D721Med (cell line): Measurements from ENCODE around the gene PACRG.

Experiments
- DNase-seq: peaks from one replicate; pipeline ENCODE4 v3.0.0; 2011; ENCODE audit warnings: low spot score; ENCODE audit not compliant: insufficient read length
- FAIRE-seq: peaks from 2 replicates; lab custom pipeline; 2011; peaks lifted over from hg19 to GRCh38; lab: Jason Lieb, UNC
- CTCF ChIP-seq: IDR thresholded peaks from 2 replicates; pipeline ENCODE4 v1.5.1; 2012; ENCODE audit warnings: mild to moderate bottlenecking, control low read depth; ENCODE audit not compliant: insufficient read depth; ENCODE audit errors: missing control alignments

The PACRG gene

DNA sequence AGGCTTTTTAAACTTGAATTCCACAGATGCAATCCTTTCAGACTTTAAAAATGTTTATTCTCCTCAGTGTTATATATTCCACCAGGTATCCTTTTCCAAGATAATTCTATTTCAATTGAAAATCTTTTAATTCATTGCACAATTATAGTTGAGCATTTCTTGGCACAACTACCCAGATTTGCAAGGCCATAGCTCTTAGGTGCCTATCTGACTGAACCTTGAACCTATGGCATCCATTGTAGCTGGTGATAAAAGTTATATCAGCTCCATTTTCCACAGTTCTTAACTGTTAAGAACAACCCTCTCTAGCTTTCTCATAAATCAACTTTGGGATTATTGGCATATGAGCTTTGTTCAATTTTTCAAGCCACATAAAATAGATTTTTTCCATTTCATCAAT is 42.4 kb downstream of the PACRG start:
- no peak for TF ChIP-seq CTCF
- DNase-seq = no peak
- no peak for FAIRE-seq

DNA sequence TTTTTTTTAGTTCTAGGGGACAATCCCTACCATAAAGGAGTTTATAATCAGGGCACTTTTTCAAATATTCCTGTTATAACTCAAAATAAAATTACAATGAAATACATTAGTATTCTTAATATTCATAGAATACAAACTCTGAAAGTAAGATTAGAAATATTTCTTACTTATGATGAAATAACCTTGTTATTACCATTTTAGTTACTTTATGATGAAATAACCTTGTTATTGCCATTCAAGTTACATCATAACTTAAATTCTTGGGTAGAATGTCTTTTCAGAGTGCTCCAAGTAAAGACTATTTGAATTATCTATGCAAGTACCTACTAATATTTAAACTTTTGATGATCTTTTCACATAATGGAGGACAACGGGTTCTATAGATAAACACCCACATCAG is 43.2 kb downstream of the PACRG start:
- FAIRE-seq (no peak), DNase-seq (no peak)
- no peak for TF ChIP-seq CTCF

DNA sequence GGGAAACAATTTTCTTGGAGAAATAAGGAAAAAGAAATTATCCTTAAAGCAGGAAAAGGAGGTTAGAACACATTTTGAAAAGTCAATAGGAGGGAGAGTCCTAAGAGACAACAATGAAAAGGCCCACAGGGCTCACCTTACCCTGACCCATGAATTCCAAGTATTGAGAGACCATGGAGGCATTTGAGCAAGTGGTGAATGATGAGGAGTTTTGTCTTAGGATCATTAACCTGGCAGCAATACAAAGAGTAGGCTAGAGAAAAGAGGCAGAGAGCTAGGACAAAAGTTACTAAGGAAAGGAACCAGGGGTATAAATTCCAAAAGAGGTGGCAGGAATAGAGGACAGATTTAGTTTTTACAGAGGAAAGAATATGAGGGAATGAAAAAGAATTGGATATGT is 44.7 kb downstream of the PACRG start:
- no peak for TF ChIP-seq CTCF
- DNase-seq (no peak), FAIRE-seq (no peak)

DNA sequence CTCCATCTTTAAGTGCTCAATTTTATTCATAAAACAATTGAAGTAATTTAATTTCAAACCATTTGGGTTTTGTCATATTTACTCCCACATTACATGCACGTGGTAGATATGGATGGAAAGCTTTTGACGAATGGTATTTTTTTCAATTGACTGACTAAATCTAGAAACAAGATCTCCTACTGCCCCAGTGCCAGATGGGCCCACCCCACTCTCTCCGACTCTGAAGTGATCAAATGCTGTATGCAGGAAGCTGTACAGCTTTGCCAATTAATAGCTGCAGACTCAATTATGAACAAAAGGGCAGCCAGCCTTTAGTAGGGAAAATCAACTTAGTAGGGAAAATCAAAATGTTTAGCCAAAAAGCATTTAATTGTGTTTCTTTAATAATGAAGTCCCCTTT is 46.2 kb downstream of the PACRG start:
- no peak for FAIRE-seq
- no peak for DNase-seq

GRCh38 chr6:162777091-162777490 is 49.3 kb downstream of the PACRG start:
- FAIRE-seq (no peak), DNase-seq (no peak)
- TF ChIP-seq CTCF = no peak

More for the DNA sequence above, 46.2 kb downstream of the PACRG start:
- TF ChIP-seq CTCF = no peak

GRCh38 chr6:162778603-162779002 is 50.8 kb downstream of the PACRG start:
- no peak for TF ChIP-seq CTCF
- FAIRE-seq (no peak), DNase-seq (no peak)

GRCh38 chr6:162785632-162786242 is 58.0 kb downstream of the PACRG start:
- no peak for TF ChIP-seq CTCF
- DNase-seq = no peak
- FAIRE-seq = no peak
